Glomerular visceral epithelial cell (primary cell): ENCODE data around the gene FCRL6.
A peak's percentile ranks its signal among the peaks of the same experiment; 100 is the strongest.

Experiments
- DNase-seq: peaks from one replicate; pipeline ENCODE4 v3.0.0-alpha.2; 2016; ENCODE audit errors: extremely low spot score

FCRL6 gene

DNA sequence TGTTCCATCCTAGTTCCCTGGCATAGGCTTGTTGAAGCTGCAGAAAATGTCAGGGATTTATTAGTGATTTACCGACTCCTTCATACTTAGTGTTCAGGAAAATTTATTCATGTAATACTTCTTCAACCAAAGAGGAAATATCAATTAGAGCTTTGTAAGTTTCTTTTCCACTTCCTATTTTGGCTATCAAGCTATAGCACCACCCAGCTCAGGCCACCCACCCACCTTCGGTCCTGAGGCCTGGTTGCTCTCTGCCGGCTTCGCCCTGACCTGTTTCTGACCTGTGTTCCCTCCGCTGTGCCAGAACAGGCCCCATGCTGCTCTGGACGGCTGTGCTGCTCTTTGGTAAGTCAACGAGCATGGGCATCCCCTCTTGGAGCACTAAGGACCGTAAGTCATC is at the start of gene FCRL6:
TSS of gene FCRL6 (plus strand) at position 250 of the 400 bp plus-strand sequence. CDS start at position 315, 65 bp downstream.
- no peak for DNase-seq

DNA sequence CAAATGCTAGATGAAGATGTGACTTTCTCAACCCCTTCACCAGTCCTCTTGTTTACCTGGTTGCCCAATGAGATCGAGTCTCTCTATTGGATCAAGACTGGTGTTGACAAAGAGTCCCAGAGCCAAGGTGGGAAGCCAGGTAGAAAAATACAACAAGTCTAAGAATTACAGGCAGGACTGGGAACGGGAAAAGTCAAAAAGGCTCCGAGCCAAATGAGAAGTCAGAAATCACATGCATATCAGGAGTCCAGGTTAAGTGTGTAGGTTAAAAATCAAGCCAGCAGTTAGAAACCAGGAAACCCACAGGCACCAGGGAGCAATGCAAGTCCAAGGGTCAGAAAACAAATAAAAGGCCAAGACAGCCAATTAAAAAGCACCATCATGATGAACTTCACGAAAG is 48.8 kb upstream of the FCRL6 start:
- no peak for DNase-seq

DNA sequence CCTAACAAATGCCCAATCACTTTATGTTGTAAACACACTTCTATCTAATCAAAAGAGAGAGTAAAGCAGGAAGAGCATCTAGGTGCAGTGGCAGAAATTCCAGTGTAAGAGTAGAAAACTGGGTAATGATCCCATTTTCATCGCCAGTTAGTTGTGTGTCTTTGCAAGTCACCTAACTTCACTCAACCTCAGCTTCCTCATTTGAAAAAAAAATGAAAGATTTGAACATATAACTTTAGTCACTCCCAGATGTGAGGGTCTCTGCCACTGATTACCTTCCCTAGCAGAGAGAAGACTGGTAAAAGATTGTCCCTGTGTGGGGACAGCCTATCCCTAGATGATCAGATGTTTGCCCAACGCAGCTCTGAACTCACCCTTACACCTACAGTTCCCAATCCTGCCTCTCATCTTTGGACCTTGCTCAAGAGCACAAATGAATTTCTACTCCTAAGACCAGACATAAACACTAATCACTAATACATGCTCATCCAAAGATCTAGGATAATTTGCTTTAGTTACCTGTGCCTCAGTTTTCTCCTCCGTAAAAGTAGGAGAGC is 46.6 kb upstream of the FCRL6 start:
- no peak for DNase-seq

DNA sequence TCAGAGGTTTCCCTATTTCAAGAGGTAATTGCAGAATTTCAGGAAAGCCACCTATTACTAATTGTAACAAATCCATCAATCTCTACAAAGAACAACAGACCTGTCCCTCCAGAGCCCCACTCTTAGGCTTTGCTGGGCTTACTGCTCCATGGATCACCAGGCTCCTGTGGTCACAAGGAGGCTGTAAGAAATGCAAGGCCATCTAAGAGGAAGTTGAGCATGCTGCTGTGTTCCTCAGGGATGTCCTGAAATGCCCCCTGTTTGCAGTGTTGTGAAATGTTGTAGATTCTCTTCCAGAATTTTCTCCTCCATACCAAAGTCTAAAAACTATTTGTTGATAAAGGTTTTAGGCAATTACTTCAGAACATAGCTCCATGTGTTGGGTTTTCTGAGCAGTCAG is 45.8 kb upstream of the FCRL6 start:
- no peak for DNase-seq

DNA sequence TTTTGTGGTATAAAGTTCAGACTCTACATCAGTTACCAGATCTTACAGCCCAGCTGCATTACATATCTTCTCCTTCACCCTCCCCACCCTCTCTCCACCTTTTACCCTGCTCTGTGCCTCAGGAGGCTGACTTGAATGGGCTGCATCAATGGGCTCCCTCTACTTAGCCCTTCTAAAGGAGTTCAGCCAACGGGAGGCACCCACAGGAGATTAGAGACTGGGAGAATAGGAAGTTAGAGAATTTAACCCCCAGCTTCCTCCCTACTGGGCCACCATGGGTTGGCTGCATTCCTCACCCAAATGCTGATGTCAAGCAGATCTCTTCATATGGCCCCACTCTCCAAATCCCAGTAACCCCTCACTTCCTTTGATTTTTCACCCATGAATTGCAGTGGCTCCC is 38.5 kb upstream of the FCRL6 start:
- DNase-seq = no peak

- no peak for DNase-seq
Observed at GRCh38 chr1:159765806-159766205, 36.4 kb upstream of the FCRL6 start.

- DNase-seq = no peak
Observed at GRCh38 chr1:159771127-159771895, 30.8 kb upstream of the FCRL6 start.

- DNase-seq = no peak
Observed at GRCh38 chr1:159774465-159774864, 27.7 kb upstream of the FCRL6 start.

DNA sequence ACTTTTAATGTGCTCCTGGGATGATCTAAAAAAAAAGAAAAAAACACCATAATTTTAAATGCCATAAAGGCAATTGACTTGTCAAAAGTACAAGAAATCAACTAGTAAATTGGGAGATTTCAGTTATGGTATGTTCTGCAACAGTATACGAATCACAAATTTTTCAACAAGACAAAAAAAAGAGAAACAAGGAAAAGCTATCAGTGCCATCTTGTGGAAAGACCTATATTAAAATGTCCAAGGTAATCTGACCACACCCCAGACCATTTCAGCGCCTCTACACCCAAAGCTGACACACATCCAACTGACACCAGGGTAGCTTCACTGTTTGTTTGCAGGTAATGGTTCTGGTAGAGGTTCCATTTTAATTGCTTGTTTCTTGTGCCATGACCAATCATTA is 26.4 kb upstream of the FCRL6 start:
- peak; percentile 14 for DNase-seq

- DNase-seq = no peak
Observed at GRCh38 chr1:159778266-159778665, 23.9 kb upstream of the FCRL6 start.

- peak; percentile 35 for DNase-seq
Observed at GRCh38 chr1:159779403-159779851, 22.7 kb upstream of the FCRL6 start.

- peak; percentile 99 for DNase-seq
Observed at GRCh38 chr1:159780583-159781582, 21.3 kb upstream of the FCRL6 start, which contains the start of gene DUSP23. TSS of gene DUSP23 (plus strand) at chr1:159780962. CDS start at chr1:159781101, 139 bp downstream.

DNA sequence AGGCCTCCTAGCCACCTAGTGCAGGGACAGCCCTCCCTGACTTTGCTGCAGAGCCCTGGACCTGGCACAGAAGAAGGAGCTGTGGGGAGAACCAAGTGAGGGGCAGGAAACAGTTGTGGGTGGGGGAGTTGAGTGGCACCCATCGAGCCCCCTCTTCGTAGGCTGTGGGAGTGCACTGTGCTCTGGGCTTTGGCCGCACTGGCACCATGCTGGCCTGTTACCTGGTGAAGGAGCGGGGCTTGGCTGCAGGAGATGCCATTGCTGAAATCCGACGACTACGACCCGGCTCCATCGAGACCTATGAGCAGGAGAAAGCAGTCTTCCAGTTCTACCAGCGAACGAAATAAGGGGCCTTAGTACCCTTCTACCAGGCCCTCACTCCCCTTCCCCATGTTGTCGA is 20.2 kb upstream of the FCRL6 start:
- no peak for DNase-seq

DNA sequence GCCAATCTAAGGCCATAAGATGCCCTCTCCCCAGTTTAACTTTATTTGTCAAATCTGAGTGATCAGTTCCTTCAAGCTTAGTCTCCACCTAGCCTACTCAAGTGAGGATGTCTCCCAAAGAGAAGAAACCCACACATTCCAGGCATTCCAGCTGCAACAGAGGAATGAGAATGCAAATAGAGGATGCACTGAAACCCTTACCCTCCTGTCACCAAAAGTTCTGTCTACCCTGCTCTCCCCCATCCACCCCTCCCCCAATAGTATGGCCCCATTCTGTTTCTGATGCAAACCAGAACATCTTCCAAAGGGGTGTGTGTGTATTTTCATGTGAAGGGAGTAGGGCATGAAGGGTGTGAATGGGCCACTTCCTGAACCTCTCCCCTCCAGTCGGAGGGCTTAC is 18.4 kb upstream of the FCRL6 start:
- peak; percentile 28 for DNase-seq

GRCh38 chr1:159786465-159786864 is 15.7 kb upstream of the FCRL6 start:
- DNase-seq = no peak

DNA sequence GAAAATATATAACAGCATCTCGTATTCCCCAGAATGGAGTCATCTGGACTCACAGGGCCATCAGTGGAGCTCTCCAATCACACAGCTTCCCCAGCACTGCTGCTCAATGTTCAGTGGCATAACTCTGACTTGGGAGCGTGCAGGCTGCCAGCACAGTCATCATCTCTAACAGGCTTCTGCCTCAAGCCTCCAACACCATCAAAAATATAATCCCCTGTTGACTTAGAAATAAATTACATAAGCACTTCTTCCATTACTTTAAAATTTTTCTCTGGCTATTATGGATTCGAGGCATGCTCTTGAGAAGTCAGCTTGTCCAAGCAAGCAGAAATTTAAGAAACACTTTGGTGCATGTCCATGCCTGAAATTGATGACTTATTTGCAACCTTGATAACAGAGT is 15.2 kb upstream of the FCRL6 start:
- no peak for DNase-seq

GRCh38 chr1:159790237-159790917 is 11.8 kb upstream of the FCRL6 start:
- DNase-seq = peak; percentile 22

- no peak for DNase-seq
Observed at GRCh38 chr1:159791031-159791430, 11.1 kb upstream of the FCRL6 start.

- no peak for DNase-seq
Observed at GRCh38 chr1:159791461-159791860, 10.7 kb upstream of the FCRL6 start.

- no peak for DNase-seq
Observed at GRCh38 chr1:159795534-159795933, 6.6 kb upstream of the FCRL6 start.

DNA sequence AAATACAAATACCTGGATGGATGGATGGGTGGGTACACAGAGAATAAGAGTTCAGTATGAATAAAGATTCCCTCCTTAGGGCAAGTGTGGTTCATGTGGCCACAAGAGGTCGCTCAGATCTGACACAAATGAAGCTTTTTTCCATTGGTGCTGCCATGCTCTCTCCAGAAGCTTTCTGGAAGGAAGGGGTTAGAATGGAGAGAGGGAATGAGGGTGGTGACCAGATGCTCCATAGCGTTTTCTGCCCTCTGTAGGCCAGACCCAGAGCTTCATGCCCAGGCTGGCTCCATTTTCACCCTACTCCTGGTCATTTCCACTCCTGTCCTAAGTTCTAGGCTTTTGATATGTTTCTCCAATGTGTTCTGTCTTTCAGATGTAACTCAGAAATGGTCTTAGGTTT is 3.3 kb upstream of the FCRL6 start:
- peak; percentile 77 for DNase-seq
